H7 (cell line): ENCODE results near the gene GRIK4. TPM values are rescaled to one million over a fixed set of nuclear protein-coding genes. Genes with fewer than 3 reads are reported as not detected.

Source experiments
- DNase-seq: peaks from one replicate; pipeline ENCODE4 v3.0.0; 2012
- H3K27me3 ChIP-seq: 2 replicates; pipeline ENCODE4 v1.6.0; 2011; ENCODE audit warnings: mild to moderate bottlenecking, low read length; ENCODE audit not compliant: control insufficient read depth, insufficient read depth
- H3K36me3 ChIP-seq: replicated peaks from 2 replicates; pipeline ENCODE4 v1.5.1; 2011; ENCODE audit warnings: low read length; ENCODE audit not compliant: control insufficient read depth, insufficient read depth
- H3K4me3 ChIP-seq: 2 replicates; pipeline ENCODE4 v1.5.1; 2011; ENCODE audit warnings: low read depth, mild to moderate bottlenecking, control low read depth, low read length, moderate library complexity; ENCODE audit not compliant: insufficient read depth
- total RNA-seq: library from RNA; depleted of rRNA; stranded (reverse); fragments of >200 nt; shearing (Covaris generic); gene quantifications from 2 replicates; pipeline ENCODE4 v1.2.3, GENCODE V29; 2014

GRIK4 gene
- total RNA-seq, 1 experiment from 2014 or later = 1.0 TPM

GRCh38 chr11:120515186-120515723, 3.7 kb downstream of the GRIK4 start:
- peak; percentile 36 for DNase-seq
- Histone ChIP-seq H3K4me3 (no peak overlapping the region), H3K36me3 (no peaks in the 10 kb centered on the region), H3K27me3 (peaks cover 10% of the 10 kb centered on the region)

GRCh38 chr11:120516461-120517389, 5.2 kb downstream of the GRIK4 start:
- DNase-seq = peak; percentile 84
- H3K36me3 ChIP-seq = no peaks in the 10 kb centered on the region
- no peak overlapping the region for H3K4me3 ChIP-seq
- H3K27me3 ChIP-seq = peaks cover 10% of the 10 kb centered on the region

- peak; percentile 56 for DNase-seq
- peaks cover 6% of the 10 kb centered on the region for H3K27me3 ChIP-seq
- H3K36me3 ChIP-seq = no peaks in the 10 kb centered on the region
Measured at GRCh38 chr11:120517390-120517761, 5.8 kb downstream of the GRIK4 start.

GRCh38 chr11:120517801-120518291, 6.3 kb downstream of the GRIK4 start:
- Histone ChIP-seq H3K27me3 (peaks cover 2% of the 10 kb centered on the region), H3K4me3 (no peak overlapping the region), H3K36me3 (no peaks in the 10 kb centered on the region)
- DNase-seq = peak; percentile 53

More at GRCh38 chr11:120517390-120517761, 5.8 kb downstream of the GRIK4 start:
- no peak overlapping the region for H3K4me3 ChIP-seq

- H3K36me3 ChIP-seq = no peaks in the 10 kb centered on the region
- no peak for DNase-seq
Measured at GRCh38 chr11:120518356-120518755, 6.8 kb downstream of the GRIK4 start.

GRCh38 chr11:120519474-120519873, 7.9 kb downstream of the GRIK4 start:
- H3K4me3 ChIP-seq = no peak overlapping the region
- H3K36me3 ChIP-seq = no peaks in the 10 kb centered on the region
- DNase-seq = no peak
- H3K27me3 ChIP-seq = peaks cover 2% of the 10 kb centered on the region

More at GRCh38 chr11:120518356-120518755, 6.8 kb downstream of the GRIK4 start:
- H3K4me3 ChIP-seq = no peak overlapping the region
- peaks cover 2% of the 10 kb centered on the region for H3K27me3 ChIP-seq

- Histone ChIP-seq H3K27me3 (peaks cover 2% of the 10 kb centered on the region), H3K4me3 (no peak overlapping the region), H3K36me3 (no peaks in the 10 kb centered on the region)
- DNase-seq = no peak
Measured at GRCh38 chr11:120520091-120520822, 8.7 kb downstream of the GRIK4 start.

- Histone ChIP-seq H3K36me3 (no peaks in the 10 kb centered on the region), H3K27me3 (peaks cover 2% of the 10 kb centered on the region), H3K4me3 (no peak overlapping the region)
- DNase-seq = no peak
Measured at GRCh38 chr11:120521176-120521575, 9.6 kb downstream of the GRIK4 start.

- H3K36me3 ChIP-seq = no peaks in the 10 kb centered on the region
- no peaks in the 10 kb centered on the region; the same call in none of the 2 replicates for H3K27me3 ChIP-seq
- no peak overlapping the region for H3K4me3 ChIP-seq
- peak; percentile 20 for DNase-seq
Measured at GRCh38 chr11:120522021-120522420, 10.5 kb downstream of the GRIK4 start.

GRCh38 chr11:120522736-120523135, 11.2 kb downstream of the GRIK4 start:
- no peak overlapping the region for H3K4me3 ChIP-seq
- no peak for DNase-seq
- H3K36me3 ChIP-seq = no peaks in the 10 kb centered on the region
- no peaks in the 10 kb centered on the region; the same call in none of the 2 replicates for H3K27me3 ChIP-seq

- peak; percentile 78 for DNase-seq
- Histone ChIP-seq H3K27me3 (no peaks in the 10 kb centered on the region; the same call in none of the 2 replicates), H3K4me3 (no peak overlapping the region), H3K36me3 (no peaks in the 10 kb centered on the region)
Measured at GRCh38 chr11:120523196-120523595, 11.6 kb downstream of the GRIK4 start.

- no peaks in the 10 kb centered on the region for H3K36me3 ChIP-seq
- DNase-seq = no peak
- H3K4me3 ChIP-seq = no peak overlapping the region
- no peaks in the 10 kb centered on the region; the same call in none of the 2 replicates for H3K27me3 ChIP-seq
Measured at GRCh38 chr11:120524536-120525085, 13.1 kb downstream of the GRIK4 start.

GRCh38 chr11:120525261-120526171, 14.0 kb downstream of the GRIK4 start:
- no peak for DNase-seq
- no peaks in the 10 kb centered on the region; the same call in none of the 2 replicates for H3K27me3 ChIP-seq
- no peaks in the 10 kb centered on the region for H3K36me3 ChIP-seq
- H3K4me3 ChIP-seq = no peak overlapping the region
